ENCODE results near the gene EXOC7. TPM values are rescaled to one million over a fixed set of nuclear protein-coding genes. Genes with fewer than 3 reads are reported as not detected.

The EXOC7 gene
- total RNA-seq, 5 donors from 2014 or later (not counting 1 experiment from before 2014, with no cell fraction given): 119 to 181 (median 156) TPM

DNA sequence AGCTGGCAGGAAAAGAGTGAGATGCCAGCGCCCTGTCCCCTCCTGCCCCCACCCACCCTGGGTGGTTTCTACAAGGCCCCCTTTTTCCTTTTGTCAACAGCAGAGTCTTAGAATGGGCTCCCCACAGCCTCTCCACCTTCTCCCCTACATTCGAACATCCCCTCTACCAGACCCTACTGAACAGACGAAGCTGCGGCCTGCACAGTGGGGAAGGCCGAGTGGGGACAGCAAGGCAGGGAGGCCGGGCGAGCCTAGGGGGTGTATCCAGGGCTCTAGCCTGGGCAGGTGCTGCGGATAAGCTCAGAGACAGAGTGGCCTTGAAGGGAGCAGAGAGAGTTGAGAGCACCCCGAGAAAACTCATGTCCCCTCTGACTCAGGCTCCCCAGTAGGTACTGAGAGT is 17.2 kb downstream of the EXOC7 start:
- ChIA-PET CTCF (no interaction called here), POLR2A (interaction anchor here in 1 of 2 donors (0.7 kb wide), 1 partner anchor 196 kb away, joined by 3 read pairs; no protein-coding TSS in a partner anchor)
- no peak overlapping the region for H3K4me3 Mint-ChIP-seq
- H3K27ac ChIP-seq (ENCODE audit: low read length): no peak overlapping the region
- peaks cover 0 to 3% of the 10 kb centered on the region in 2 experiments for H3K4me1 ChIP-seq (ENCODE audit: control insufficient read depth in 1 of 2, extremely low read depth in 1 of 2, insufficient read depth in 2 of 2, low read length in 2 of 2)
- no peaks in the 10 kb centered on the region for H3K9me3 ChIP-seq
- no peak overlapping the region for H3K27ac Mint-ChIP-seq
- no peaks in the 10 kb centered on the region for H3K27me3 ChIP-seq (replicated peaks in 1 of 2; ENCODE audit: control insufficient read depth in 2 of 2, extremely low read depth in 1 of 2, insufficient read depth in 2 of 2, low read length in 1 of 2)
- WGBS (ENCODE audit: insufficient coverage): 100% methylated on average over 1 of the region's 9 CpGs
- H3K9me3 Mint-ChIP-seq: no peaks in the 10 kb centered on the region
- H3K4me3 ChIP-seq (ENCODE audit: control insufficient read depth in 1 of 2, extremely low read depth in 1 of 2, low read length in 1 of 2): no peak overlapping the region
- H3K4me1 Mint-ChIP-seq: peaks cover 0 to 5% (median 3%) of the 10 kb centered on the region in 3 donors
- ATAC-seq (replicated peaks in 1 of 4) (no peak), DNase-seq (no peak)
- H3K36me3 ChIP-seq (ENCODE audit: control insufficient read depth in 2 of 2, extremely low read depth in 1 of 2, insufficient read depth in 1 of 2, low read length in 1 of 2): peaks cover 24 to 88% of the 10 kb centered on the region in 2 donors
- peaks cover 10% of the 10 kb centered on the region for H3K36me3 Mint-ChIP-seq
- no peaks in the 10 kb centered on the region for H3K27me3 Mint-ChIP-seq

DNA sequence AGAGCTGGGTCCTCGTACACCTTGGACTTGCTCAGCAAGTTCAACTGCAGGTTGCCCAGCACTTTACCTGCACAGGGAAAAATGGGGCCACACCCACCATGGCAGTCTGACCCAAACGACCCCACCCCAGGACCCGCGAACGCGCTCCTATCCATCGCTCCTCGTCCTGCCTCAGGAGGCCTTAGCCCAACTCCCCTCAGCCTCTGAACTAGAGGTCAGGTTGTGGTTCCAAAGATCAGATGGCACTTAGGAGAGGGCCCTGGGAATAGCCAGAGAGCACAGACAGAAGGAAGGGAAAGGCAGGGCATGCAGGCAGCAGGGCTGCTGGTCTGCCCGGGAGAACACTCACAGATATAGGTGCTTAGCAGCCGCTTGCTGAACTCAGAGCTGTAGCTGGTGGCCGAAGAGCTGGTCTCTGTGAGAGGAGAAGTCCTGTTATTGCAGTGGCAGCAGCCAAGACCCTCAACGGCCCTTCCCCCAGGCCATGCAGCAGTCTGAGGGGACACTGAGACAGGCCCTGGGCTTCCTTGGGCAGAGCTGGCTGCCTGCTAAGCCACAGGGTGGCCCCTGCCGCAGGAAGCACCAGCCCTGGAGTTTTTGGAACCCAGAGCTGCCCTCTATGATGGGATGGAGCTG is 17.7 kb downstream of the EXOC7 start:
- H3K27me3 Mint-ChIP-seq: no peaks in the 10 kb centered on the region
- CTCF ChIA-PET: no interaction called here
- H3K4me1 ChIP-seq (ENCODE audit: control insufficient read depth in 1 of 2, extremely low read depth in 1 of 2, insufficient read depth in 2 of 2, low read length in 2 of 2): no peaks in the 10 kb centered on the region
- DNase-seq (no peak), ATAC-seq (replicated peaks in 1 of 4) (no peak)
- no peaks in the 10 kb centered on the region for H3K9me3 Mint-ChIP-seq
- no peaks in the 10 kb centered on the region for H3K9me3 ChIP-seq
- peaks cover 24 to 83% of the 10 kb centered on the region in 2 donors for H3K36me3 ChIP-seq (ENCODE audit: control insufficient read depth in 2 of 2, extremely low read depth in 1 of 2, insufficient read depth in 1 of 2, low read length in 1 of 2)
- H3K27me3 ChIP-seq (replicated peaks in 1 of 2; ENCODE audit: control insufficient read depth in 2 of 2, extremely low read depth in 1 of 2, insufficient read depth in 2 of 2, low read length in 1 of 2): no peaks in the 10 kb centered on the region
- H3K4me1 Mint-ChIP-seq: peaks cover 0 to 6% (median 4%) of the 10 kb centered on the region in 3 donors
- H3K4me3 ChIP-seq (ENCODE audit: control insufficient read depth in 1 of 2, extremely low read depth in 1 of 2, low read length in 1 of 2): no peak overlapping the region
- no peak overlapping the region for H3K27ac ChIP-seq (ENCODE audit: low read length)
- H3K36me3 Mint-ChIP-seq: peaks cover 10% of the 10 kb centered on the region
- H3K4me3 Mint-ChIP-seq: no peak overlapping the region
- POLR2A ChIA-PET: no interaction called here
- no peak overlapping the region for H3K27ac Mint-ChIP-seq
- WGBS (ENCODE audit: insufficient coverage): 90% methylated on average over 4 of the region's 13 CpGs

DNA sequence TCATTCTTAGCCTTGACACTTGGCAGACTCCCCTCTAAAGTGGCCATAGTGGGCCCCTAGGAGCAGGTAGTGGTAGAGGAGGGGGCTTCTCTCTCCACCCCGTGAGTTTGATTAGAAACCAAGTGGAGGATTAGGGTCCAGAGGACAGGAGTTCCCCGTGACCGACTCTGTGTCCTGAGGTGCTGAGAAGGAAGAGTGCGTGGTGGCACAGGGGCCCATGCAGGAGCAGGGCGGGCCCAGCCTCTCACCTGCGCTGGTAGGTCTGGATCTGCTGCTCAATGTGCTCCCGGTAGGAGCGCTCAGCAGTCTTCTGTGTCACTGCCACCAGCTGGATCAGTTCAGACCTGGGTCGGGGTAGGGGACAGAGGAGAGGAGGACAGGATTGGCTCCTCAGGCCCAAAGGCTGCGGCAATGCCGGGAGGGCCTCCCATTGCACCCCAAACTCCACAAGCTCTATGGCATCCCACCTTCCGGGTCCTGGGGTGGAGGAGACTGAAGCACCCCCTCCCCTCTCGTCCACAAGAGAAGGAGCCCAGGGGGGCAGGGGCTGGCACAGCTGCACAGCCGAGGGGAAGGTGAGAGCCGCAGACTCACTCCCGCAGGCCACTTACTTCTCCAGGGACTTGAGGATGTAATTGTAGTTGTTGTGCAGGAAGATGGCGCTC is 18.4 kb downstream of the EXOC7 start:
- H3K27ac Mint-ChIP-seq: no peak overlapping the region
- no peaks in the 10 kb centered on the region for H3K27me3 ChIP-seq (replicated peaks in 1 of 2; ENCODE audit: control insufficient read depth in 2 of 2, extremely low read depth in 1 of 2, insufficient read depth in 2 of 2, low read length in 1 of 2)
- no peaks in the 10 kb centered on the region for H3K27me3 Mint-ChIP-seq
- 93% methylated on average over 7 of the region's 17 CpGs for WGBS (ENCODE audit: insufficient coverage)
- peaks cover 24 to 76% of the 10 kb centered on the region in 2 donors for H3K36me3 ChIP-seq (ENCODE audit: control insufficient read depth in 2 of 2, extremely low read depth in 1 of 2, insufficient read depth in 1 of 2, low read length in 1 of 2)
- H3K36me3 Mint-ChIP-seq: peaks cover 10% of the 10 kb centered on the region
- H3K27ac ChIP-seq (ENCODE audit: low read length): no peak overlapping the region
- peaks cover under 1 to 7% (median 6%) of the 10 kb centered on the region in 3 donors for H3K4me1 Mint-ChIP-seq
- H3K4me3 Mint-ChIP-seq: no peak overlapping the region
- ChIA-PET POLR2A (no interaction called here), CTCF (no interaction called here)
- no peaks in the 10 kb centered on the region for H3K9me3 ChIP-seq
- no peaks in the 10 kb centered on the region for H3K9me3 Mint-ChIP-seq
- no peak overlapping the region for H3K4me3 ChIP-seq (ENCODE audit: control insufficient read depth in 1 of 2, extremely low read depth in 1 of 2, low read length in 1 of 2)
- ATAC-seq (replicated peaks in 1 of 4) (no peak), DNase-seq (no peak)
- peaks cover 0 to 2% of the 10 kb centered on the region in 2 experiments for H3K4me1 ChIP-seq (ENCODE audit: control insufficient read depth in 1 of 2, extremely low read depth in 1 of 2, insufficient read depth in 2 of 2, low read length in 2 of 2)

DNA sequence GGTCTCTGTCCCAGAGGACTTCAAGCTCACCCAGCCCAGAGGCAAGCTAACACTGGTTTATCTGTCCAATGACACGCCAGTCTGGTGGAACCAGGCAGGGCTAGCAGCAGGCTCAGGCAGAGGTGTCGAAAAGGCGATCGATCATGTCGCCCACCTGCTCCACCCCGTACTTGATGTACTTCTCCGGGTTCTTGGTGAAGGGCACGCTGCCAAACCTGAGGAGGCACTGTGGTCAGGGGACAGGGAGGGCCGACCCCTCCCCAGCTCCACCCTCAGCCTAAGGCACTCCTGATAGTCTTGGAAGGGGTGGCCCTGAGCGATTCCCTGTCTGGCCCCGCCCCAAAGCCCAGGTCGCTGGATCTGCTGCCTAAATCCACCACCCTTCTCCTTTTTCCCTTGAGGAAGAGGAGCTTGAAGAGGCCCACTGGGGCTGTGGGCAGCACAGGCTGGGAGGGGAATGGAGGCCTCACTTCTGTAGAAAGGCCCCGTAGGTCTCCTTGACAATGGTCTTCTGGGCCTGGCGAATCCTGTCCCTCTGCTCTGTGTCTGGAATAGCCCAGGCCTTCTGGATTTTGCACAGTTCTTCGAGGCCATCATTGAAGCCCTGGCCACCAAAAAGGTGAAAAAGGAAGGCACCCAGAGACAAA is 19.9 kb downstream of the EXOC7 start:
- Mint-ChIP-seq H3K27ac (no peak overlapping the region), H3K4me3 (no peak overlapping the region), H3K27me3 (peaks cover 0 to 1% of the 10 kb centered on the region in 2 donors), H3K4me1 (peaks cover 15 to 21% (median 21%) of the 10 kb centered on the region in 3 donors), H3K9me3 (no peaks in the 10 kb centered on the region), H3K36me3 (peaks cover 7% of the 10 kb centered on the region)
- DNase-seq (no peak), ATAC-seq (replicated peaks in 1 of 4) (no peak)
- Histone ChIP-seq H3K27me3 (replicated peaks in 1 of 2; ENCODE audit: control insufficient read depth in 2 of 2, extremely low read depth in 1 of 2, insufficient read depth in 2 of 2, low read length in 1 of 2) (peaks cover 0 to 15% of the 10 kb centered on the region in 2 experiments), H3K4me1 (ENCODE audit: control insufficient read depth in 1 of 2, extremely low read depth in 1 of 2, insufficient read depth in 2 of 2, low read length in 2 of 2) (peaks cover 3 to 18% of the 10 kb centered on the region in 2 experiments), H3K36me3 (ENCODE audit: control insufficient read depth in 2 of 2, extremely low read depth in 1 of 2, insufficient read depth in 1 of 2, low read length in 1 of 2) (peaks cover 20 to 61% of the 10 kb centered on the region in 2 donors), H3K27ac (ENCODE audit: low read length) (no peak overlapping the region), H3K4me3 (ENCODE audit: control insufficient read depth in 1 of 2, extremely low read depth in 1 of 2, low read length in 1 of 2) (no peak overlapping the region), H3K9me3 (no peaks in the 10 kb centered on the region)
- POLR2A ChIA-PET: no interaction called here
- WGBS (ENCODE audit: insufficient coverage): 98% methylated on average over 5 of the region's 15 CpGs
- CTCF ChIA-PET: no interaction called here

DNA sequence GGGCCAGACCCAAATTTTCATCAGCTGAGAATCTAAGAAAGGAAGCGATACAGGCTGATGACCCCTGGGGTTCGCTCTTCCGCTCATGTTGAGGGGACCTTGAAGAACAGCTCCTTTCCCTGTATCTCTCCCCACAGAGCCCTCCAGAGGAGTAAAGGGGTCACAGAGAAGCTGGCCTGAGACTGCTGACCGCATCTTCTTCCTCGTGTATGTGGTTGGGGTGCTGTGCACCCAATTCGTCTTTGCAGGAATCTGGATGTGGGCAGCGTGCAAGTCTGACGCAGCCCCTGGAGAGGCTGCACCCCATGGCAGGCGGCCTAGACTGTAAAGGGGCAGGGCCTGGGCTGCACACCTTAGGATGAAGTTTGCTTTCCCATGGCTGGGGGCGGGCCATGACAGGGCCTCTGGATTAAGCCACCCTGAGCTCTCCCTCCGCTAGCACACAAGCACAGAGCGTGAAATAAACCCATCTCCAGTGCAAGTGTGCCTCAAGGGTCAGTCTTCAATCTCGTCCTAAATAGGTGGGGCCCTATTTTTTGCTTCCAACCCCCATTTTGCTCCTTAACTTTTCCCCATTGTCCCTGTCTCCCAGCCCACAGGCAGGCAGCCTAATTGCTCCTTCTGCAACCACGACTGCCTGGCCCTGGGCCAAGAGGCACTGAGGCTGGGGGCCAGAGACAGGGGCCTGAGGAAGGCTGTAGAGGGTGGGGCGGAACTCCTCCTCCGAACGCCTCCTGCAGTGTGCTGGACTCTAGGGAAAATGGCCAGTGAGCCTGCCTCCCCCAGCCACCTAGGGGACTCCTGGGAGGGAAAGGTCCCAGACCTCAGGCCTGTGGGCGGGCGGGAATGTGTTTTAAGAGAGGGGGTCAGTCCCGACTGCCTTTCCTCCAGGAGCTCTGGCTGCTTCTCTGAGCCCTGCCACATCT is 21.0 kb downstream of the EXOC7 start:
- Histone ChIP-seq H3K27me3 (replicated peaks in 1 of 2; ENCODE audit: control insufficient read depth in 2 of 2, extremely low read depth in 1 of 2, insufficient read depth in 2 of 2, low read length in 1 of 2) (peaks cover 2 to 25% of the 10 kb centered on the region in 2 experiments), H3K4me1 (ENCODE audit: control insufficient read depth in 1 of 2, extremely low read depth in 1 of 2, insufficient read depth in 2 of 2, low read length in 2 of 2) (peaks cover 3 to 23% of the 10 kb centered on the region in 2 experiments), H3K4me3 (ENCODE audit: control insufficient read depth in 1 of 2, extremely low read depth in 1 of 2, low read length in 1 of 2) (no peak overlapping the region), H3K27ac (ENCODE audit: low read length) (no peak overlapping the region), H3K36me3 (ENCODE audit: control insufficient read depth in 2 of 2, extremely low read depth in 1 of 2, insufficient read depth in 1 of 2, low read length in 1 of 2) (peaks cover 19 to 50% of the 10 kb centered on the region in 2 donors), H3K9me3 (no peaks in the 10 kb centered on the region)
- DNase-seq (no peak), ATAC-seq (replicated peaks in 1 of 4) (no peak)
- Mint-ChIP-seq H3K4me3 (no peak overlapping the region), H3K9me3 (no peaks in the 10 kb centered on the region), H3K36me3 (peaks cover 5% of the 10 kb centered on the region), H3K4me1 (peaks cover 19 to 27% (median 27%) of the 10 kb centered on the region in 3 donors), H3K27me3 (peaks cover 0 to 7% of the 10 kb centered on the region in 2 donors), H3K27ac (no peak overlapping the region)
- CTCF ChIA-PET: no interaction called here
- 93% methylated on average over 12 of the region's 20 CpGs for whole genome bisulfite sequencing (ENCODE audit: insufficient coverage)
- POLR2A ChIA-PET: no interaction called here

Measured in T-cell (primary cell).